HG02852 (cell line): ENCODE data around the gene PFDN4.
"Not testable (repeated sequence)": the region's sequence is repeated elsewhere in the genome, so short reads cannot be mapped to it uniquely, and the experiment has no call there.

Source experiments
- ATAC-seq: cut with Tn5 transposase; IDR thresholded peaks from one replicate; pipeline ENCODE4 v1.9.1; 2021; ENCODE audit warnings: mild to moderate bottlenecking, moderate library complexity; ENCODE audit not compliant: unreplicated experiment

PFDN4 gene

GRCh38 chr20:54263116-54263690, 55.3 kb downstream of the PFDN4 start:
- no peak for ATAC-seq

- not testable (repeated sequence) for ATAC-seq
These were observed 57.9 kb downstream of the PFDN4 start for GRCh38 chr20:54265791-54266190.

GRCh38 chr20:54266844-54267243, 59.0 kb downstream of the PFDN4 start:
- no peak for ATAC-seq

- no peak for ATAC-seq
These were observed 59.7 kb downstream of the PFDN4 start for GRCh38 chr20:54267483-54268003.

GRCh38 chr20:54268941-54269340, 61.1 kb downstream of the PFDN4 start:
- ATAC-seq = no peak
